ENCODE data around the gene UBR3.

- no peak for TF ChIP-seq CTCF (IDR thresholded peaks at IDR 0.05; ENCODE audit: low read depth, low read length)
- TF ChIP-seq EZH2phosphoT487 (IDR thresholded peaks at IDR 0.05; ENCODE audit: low read depth): no peak
Observed at GRCh38 chr2:169887120-169887519, 59.9 kb downstream of the UBR3 start.

Measured in OCI-LY3 (cell line).